ENCODE measurements around the gene CLIC3.

DNA sequence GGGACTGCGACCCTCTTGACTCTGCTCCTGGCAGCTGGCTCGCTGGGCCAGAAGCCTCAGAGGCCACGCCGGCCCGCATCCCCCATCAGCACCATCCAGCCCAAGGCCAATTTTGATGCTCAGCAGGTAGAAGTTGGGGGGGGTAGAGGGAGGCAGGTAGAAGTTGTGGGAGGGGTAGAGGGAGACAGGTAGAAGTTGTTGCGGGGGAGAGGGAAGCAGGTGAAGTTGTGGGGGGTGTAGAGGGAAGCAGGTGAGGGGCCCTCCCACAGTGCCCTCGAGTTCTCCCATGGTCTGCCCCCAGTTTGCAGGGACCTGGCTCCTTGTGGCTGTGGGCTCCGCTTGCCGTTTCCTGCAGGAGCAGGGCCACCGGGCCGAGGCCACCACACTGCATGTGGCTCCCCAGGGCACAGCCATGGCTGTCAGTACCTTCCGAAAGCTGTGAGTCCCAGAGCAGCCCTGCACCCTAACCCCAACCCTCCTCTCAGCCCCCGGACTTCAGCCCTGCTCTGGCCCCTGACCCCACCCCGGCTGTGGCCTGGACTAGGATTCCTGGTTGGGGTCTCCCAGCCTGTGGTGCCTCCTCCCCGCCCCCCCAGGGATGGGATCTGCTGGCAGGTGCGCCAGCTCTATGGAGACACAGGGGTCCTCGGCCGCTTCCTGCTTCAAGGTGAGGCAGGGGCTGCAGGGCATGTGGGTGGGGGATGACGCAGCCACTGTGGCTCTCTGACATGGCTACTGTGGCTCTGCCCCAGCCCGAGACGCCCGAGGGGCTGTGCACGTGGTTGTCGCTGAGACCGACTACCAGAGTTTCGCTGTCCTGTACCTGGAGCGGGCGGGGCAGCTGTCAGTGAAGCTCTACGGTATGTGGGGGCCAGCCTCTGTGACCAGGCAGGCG, 50.8 kb downstream of the CLIC3 start:
- TF ChIP-seq, protein P1, sequence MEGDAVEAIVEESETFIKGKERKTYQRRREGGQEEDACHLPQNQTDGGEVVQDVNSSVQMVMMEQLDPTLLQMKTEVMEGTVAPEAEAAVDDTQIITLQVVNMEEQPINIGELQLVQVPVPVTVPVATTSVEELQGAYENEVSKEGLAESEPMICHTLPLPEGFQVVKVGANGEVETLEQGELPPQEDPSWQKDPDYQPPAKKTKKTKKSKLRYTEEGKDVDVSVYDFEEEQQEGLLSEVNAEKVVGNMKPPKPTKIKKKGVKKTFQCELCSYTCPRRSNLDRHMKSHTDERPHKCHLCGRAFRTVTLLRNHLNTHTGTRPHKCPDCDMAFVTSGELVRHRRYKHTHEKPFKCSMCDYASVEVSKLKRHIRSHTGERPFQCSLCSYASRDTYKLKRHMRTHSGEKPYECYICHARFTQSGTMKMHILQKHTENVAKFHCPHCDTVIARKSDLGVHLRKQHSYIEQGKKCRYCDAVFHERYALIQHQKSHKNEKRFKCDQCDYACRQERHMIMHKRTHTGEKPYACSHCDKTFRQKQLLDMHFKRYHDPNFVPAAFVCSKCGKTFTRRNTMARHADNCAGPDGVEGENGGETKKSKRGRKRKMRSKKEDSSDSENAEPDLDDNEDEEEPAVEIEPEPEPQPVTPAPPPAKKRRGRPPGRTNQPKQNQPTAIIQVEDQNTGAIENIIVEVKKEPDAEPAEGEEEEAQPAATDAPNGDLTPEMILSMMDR (IDR thresholded peaks at IDR 0.05 in 8 of 11, conservative IDR thresholded peaks at IDR 0.05 in 3 of 11): no peak
- TF ChIP-seq POLR2AphosphoS5 (IDR thresholded peaks at IDR 0.05): no peak

All from spleen (tissue), 7 donors.